ENCODE data around the gene SOWAHD.

DNA sequence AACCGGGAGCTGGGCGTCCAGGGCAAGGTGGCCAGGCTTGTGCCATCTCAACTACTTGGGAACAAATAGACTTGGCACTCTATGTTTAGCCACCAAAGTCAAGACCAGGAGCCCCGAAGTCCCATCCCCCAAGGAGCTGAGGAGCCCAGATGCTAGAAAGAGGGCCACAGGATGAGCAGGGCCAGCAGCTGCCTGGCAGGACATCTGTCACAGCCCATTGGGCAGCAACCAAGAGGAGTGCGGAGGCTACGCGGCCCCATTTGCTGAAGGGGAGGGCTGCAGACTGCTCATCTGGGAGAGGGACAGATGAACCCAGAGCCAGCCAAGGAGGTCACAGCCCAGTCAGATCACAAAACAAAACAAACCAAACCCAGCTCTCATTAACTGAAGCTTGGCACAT, 22.9 kb upstream of the SOWAHD start:
- TF ChIP-seq EZH2 (IDR thresholded peaks at IDR 0.05) (no peak), POLR2A (IDR thresholded peaks at IDR 0.05; ENCODE audit: borderline replicate concordance, extremely low read depth, insufficient read depth, insufficient read length) (no peak), EGR1 (IDR thresholded peaks at IDR 0.05; ENCODE audit: low read depth) (no peak), SIN3A (IDR thresholded peaks at IDR 0.05; ENCODE audit: low read depth) (no peak), SP1 (IDR thresholded peaks at IDR 0.05; ENCODE audit: low read depth) (no peak), YY1 (IDR thresholded peaks at IDR 0.05; ENCODE audit: extremely low read depth, insufficient replicate concordance, low read depth, low read length) (no peak), POLR2AphosphoS5 (IDR thresholded peaks at IDR 0.05; ENCODE audit: low read depth, low read length) (no peak), TCF7L2 (IDR thresholded peaks at IDR 0.05; ENCODE audit: borderline replicate concordance, extremely low read depth, insufficient read depth, insufficient read length) (no peak), ELF1 (IDR thresholded peaks at IDR 0.05; ENCODE audit: borderline replicate concordance, low read depth) (no peak), ATF3 (IDR thresholded peaks at IDR 0.05) (no peak), CBX3 (IDR thresholded peaks at IDR 0.05; ENCODE audit: low read depth) (no peak)
- TF ChIP-seq, protein P1, sequence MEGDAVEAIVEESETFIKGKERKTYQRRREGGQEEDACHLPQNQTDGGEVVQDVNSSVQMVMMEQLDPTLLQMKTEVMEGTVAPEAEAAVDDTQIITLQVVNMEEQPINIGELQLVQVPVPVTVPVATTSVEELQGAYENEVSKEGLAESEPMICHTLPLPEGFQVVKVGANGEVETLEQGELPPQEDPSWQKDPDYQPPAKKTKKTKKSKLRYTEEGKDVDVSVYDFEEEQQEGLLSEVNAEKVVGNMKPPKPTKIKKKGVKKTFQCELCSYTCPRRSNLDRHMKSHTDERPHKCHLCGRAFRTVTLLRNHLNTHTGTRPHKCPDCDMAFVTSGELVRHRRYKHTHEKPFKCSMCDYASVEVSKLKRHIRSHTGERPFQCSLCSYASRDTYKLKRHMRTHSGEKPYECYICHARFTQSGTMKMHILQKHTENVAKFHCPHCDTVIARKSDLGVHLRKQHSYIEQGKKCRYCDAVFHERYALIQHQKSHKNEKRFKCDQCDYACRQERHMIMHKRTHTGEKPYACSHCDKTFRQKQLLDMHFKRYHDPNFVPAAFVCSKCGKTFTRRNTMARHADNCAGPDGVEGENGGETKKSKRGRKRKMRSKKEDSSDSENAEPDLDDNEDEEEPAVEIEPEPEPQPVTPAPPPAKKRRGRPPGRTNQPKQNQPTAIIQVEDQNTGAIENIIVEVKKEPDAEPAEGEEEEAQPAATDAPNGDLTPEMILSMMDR (IDR thresholded peaks at IDR 0.05 in 2 of 3, conservative IDR thresholded peaks at IDR 0.05 in 1 of 3; ENCODE audit: borderline replicate concordance in 1 of 3, insufficient read depth in 1 of 3, low read depth in 2 of 3, low read length in 2 of 3) = no peak
- TF ChIP-seq, protein P2, sequence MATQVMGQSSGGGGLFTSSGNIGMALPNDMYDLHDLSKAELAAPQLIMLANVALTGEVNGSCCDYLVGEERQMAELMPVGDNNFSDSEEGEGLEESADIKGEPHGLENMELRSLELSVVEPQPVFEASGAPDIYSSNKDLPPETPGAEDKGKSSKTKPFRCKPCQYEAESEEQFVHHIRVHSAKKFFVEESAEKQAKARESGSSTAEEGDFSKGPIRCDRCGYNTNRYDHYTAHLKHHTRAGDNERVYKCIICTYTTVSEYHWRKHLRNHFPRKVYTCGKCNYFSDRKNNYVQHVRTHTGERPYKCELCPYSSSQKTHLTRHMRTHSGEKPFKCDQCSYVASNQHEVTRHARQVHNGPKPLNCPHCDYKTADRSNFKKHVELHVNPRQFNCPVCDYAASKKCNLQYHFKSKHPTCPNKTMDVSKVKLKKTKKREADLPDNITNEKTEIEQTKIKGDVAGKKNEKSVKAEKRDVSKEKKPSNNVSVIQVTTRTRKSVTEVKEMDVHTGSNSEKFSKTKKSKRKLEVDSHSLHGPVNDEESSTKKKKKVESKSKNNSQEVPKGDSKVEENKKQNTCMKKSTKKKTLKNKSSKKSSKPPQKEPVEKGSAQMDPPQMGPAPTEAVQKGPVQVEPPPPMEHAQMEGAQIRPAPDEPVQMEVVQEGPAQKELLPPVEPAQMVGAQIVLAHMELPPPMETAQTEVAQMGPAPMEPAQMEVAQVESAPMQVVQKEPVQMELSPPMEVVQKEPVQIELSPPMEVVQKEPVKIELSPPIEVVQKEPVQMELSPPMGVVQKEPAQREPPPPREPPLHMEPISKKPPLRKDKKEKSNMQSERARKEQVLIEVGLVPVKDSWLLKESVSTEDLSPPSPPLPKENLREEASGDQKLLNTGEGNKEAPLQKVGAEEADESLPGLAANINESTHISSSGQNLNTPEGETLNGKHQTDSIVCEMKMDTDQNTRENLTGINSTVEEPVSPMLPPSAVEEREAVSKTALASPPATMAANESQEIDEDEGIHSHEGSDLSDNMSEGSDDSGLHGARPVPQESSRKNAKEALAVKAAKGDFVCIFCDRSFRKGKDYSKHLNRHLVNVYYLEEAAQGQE (IDR thresholded peaks at IDR 0.05; ENCODE audit: low read depth) = no peak
- TF ChIP-seq, protein P3, sequence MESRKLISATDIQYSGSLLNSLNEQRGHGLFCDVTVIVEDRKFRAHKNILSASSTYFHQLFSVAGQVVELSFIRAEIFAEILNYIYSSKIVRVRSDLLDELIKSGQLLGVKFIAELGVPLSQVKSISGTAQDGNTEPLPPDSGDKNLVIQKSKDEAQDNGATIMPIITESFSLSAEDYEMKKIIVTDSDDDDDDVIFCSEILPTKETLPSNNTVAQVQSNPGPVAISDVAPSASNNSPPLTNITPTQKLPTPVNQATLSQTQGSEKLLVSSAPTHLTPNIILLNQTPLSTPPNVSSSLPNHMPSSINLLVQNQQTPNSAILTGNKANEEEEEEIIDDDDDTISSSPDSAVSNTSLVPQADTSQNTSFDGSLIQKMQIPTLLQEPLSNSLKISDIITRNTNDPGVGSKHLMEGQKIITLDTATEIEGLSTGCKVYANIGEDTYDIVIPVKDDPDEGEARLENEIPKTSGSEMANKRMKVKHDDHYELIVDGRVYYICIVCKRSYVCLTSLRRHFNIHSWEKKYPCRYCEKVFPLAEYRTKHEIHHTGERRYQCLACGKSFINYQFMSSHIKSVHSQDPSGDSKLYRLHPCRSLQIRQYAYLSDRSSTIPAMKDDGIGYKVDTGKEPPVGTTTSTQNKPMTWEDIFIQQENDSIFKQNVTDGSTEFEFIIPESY (IDR thresholded peaks at IDR 0.05; ENCODE audit: extremely low read depth, insufficient replicate concordance, low read length) = no peak
